Nephron (organoid): ENCODE data around the gene NCOR2.

ENCODE experiments used
- H3K27ac Mint-ChIP-seq, 3 experiments: 2 replicates each; pipeline ENCODE4 v1.8.0; 2020; ENCODE audit warnings: mixed read lengths in 3 of 3, mild to moderate bottlenecking in 2 of 3, moderate library complexity in 1 of 3
- H3K27me3 Mint-ChIP-seq: 2 replicates; pipeline ENCODE4 v1.8.0; 2021; ENCODE audit warnings: low read depth, mild to moderate bottlenecking, moderate library complexity, mixed read lengths
- H3K36me3 Mint-ChIP-seq: 2 replicates; pipeline ENCODE4 v1.8.0; 2020; ENCODE audit warnings: low read depth, mixed read lengths
- H3K4me1 Mint-ChIP-seq: 2 replicates; pipeline ENCODE4 v1.8.0; 2020; ENCODE audit warnings: mixed read lengths
- H3K4me3 Mint-ChIP-seq, 3 experiments: 2 replicates each; pipeline ENCODE4 v1.8.0; 2020; ENCODE audit warnings: mild to moderate bottlenecking in 3 of 3, mixed read lengths in 3 of 3, moderate library complexity in 2 of 3
- H3K9me3 Mint-ChIP-seq: 2 replicates; pipeline ENCODE4 v1.8.0; 2020; ENCODE audit warnings: mixed read lengths
- CTCF ChIP-seq, 3 experiments: fragments of 200-600 bp; sonication (generic); IDR thresholded peaks; one replicate each; pipeline ENCODE4 v1.5.0; 2021; ENCODE audit warnings: antibody characterized with exemption in 3 of 3; ENCODE audit not compliant: unreplicated experiment in 3 of 3

Gene NCOR2

GRCh38 chr12:124554429-124555029, 12.9 kb downstream of the NCOR2 start:
- H3K9me3 Mint-ChIP-seq, result no peaks in the 10 kb centered on the region
- no peak for TF ChIP-seq CTCF (IDR thresholded peaks at IDR 0.05; ENCODE audit: unreplicated experiment in 3 of 3)
- H3K27me3 Mint-ChIP-seq, result no peaks in the 10 kb centered on the region
- peaks cover 3% of the 10 kb centered on the region for H3K36me3 Mint-ChIP-seq
- H3K4me1 Mint-ChIP-seq, result peaks cover 52% of the 10 kb centered on the region
- H3K27ac Mint-ChIP-seq, result no peak overlapping the region
- H3K4me3 Mint-ChIP-seq, result no peak overlapping the region

GRCh38 chr12:124553862-124554428, 13.5 kb downstream of the NCOR2 start:
- H3K9me3 Mint-ChIP-seq, result no peaks in the 10 kb centered on the region
- peaks cover 58% of the 10 kb centered on the region for H3K4me1 Mint-ChIP-seq
- no peak overlapping the region for H3K4me3 Mint-ChIP-seq
- H3K36me3 Mint-ChIP-seq, result no peaks in the 10 kb centered on the region
- no peak for TF ChIP-seq CTCF (IDR thresholded peaks at IDR 0.05; ENCODE audit: unreplicated experiment in 3 of 3)
- peak overlapping the region; percentile 56 to 78 (median 72) for H3K27ac Mint-ChIP-seq
- no peaks in the 10 kb centered on the region for H3K27me3 Mint-ChIP-seq

- Mint-ChIP-seq H3K36me3 (no peaks in the 10 kb centered on the region), H3K27ac (peak overlapping the region; percentile 93 to 98 (median 95)), H3K9me3 (no peaks in the 10 kb centered on the region), H3K4me1 (peaks cover 69% of the 10 kb centered on the region), H3K4me3 (peak overlapping the region; percentile 63 to 77 (median 71)), H3K27me3 (no peaks in the 10 kb centered on the region)
- TF ChIP-seq CTCF (IDR thresholded peaks at IDR 0.05; ENCODE audit: unreplicated experiment in 3 of 3), result no peak
Measured at GRCh38 chr12:124551268-124552144, 15.9 kb downstream of the NCOR2 start.

- no peaks in the 10 kb centered on the region for H3K27me3 Mint-ChIP-seq
- peak overlapping the region; percentile 93 to 98 (median 95) for H3K27ac Mint-ChIP-seq
- peak overlapping the region in 1 of 3 experiments; percentile 14 for H3K4me3 Mint-ChIP-seq
- H3K36me3 Mint-ChIP-seq, result no peaks in the 10 kb centered on the region
- no peak for TF ChIP-seq CTCF (IDR thresholded peaks at IDR 0.05; ENCODE audit: unreplicated experiment in 3 of 3)
- no peaks in the 10 kb centered on the region for H3K9me3 Mint-ChIP-seq
- H3K4me1 Mint-ChIP-seq, result peaks cover 71% of the 10 kb centered on the region
Measured at GRCh38 chr12:124550123-124551089, 17.0 kb downstream of the NCOR2 start.

- H3K9me3 Mint-ChIP-seq, result no peaks in the 10 kb centered on the region
- no peaks in the 10 kb centered on the region for H3K27me3 Mint-ChIP-seq
- H3K4me1 Mint-ChIP-seq, result peaks cover 74% of the 10 kb centered on the region
- H3K27ac Mint-ChIP-seq, result peak overlapping the region; percentile 37 to 95 (median 93)
- TF ChIP-seq CTCF (IDR thresholded peaks at IDR 0.05; ENCODE audit: unreplicated experiment in 3 of 3), result no peak
- no peaks in the 10 kb centered on the region for H3K36me3 Mint-ChIP-seq
- peak overlapping the region in 1 of 3 experiments; percentile 20 for H3K4me3 Mint-ChIP-seq
Measured at GRCh38 chr12:124549629-124550028, 17.8 kb downstream of the NCOR2 start.
